HG03354 (cell line): ENCODE measurements around the gene RPTOR.

ENCODE experiments used
- ATAC-seq: cut with Tn5 transposase; IDR thresholded peaks from one replicate; pipeline ENCODE4 v1.9.1; 2021; ENCODE audit warnings: mild to moderate bottlenecking; ENCODE audit not compliant: unreplicated experiment, poor library complexity, severe bottlenecking

The RPTOR gene

GRCh38 chr17:80899402-80900268 lies 355.0 kb downstream of the RPTOR start:
- no peak for ATAC-seq

- ATAC-seq = no peak
Measured at GRCh38 chr17:80901319-80901718, 356.7 kb downstream of the RPTOR start.

DNA sequence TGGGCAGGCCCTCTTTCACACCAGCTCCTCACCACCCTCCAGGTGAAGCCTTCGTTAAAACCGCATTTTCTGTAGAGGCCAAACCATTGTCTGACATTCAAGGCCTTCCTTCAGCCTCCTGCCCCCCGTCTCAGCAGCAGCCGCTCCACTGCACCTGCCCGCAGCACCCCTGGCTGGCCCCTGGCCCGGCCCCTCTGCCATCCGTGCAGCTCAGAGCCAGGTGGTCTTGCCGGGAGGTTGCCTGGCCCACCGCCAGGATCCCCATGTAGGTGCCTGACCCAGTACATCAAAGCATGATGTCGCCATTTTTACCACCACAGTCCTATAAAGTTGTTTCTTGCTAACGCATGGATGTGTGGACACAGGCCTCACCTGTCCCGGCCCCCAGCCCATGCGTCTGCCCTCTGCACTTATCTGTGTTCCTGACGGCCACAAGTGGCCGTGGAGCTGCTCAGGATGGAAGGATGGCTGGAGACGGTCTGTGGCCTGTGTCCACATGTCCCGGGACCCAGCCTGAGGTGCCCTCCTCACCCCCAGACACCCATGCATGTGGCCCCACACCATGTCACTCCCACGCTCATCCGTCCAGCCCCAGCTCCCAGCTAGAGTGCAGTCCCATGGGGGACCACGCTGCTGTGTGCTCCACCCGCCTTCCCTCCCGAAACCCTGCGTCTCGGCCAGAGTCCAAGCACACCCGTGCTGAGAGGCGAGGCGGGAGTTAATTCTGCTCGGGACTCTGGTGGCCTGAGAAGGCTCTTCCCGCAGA lies 357.7 kb downstream of the RPTOR start:
- no peak for ATAC-seq

- no peak for ATAC-seq
Measured at GRCh38 chr17:80902963-80903611, 358.4 kb downstream of the RPTOR start.

DNA sequence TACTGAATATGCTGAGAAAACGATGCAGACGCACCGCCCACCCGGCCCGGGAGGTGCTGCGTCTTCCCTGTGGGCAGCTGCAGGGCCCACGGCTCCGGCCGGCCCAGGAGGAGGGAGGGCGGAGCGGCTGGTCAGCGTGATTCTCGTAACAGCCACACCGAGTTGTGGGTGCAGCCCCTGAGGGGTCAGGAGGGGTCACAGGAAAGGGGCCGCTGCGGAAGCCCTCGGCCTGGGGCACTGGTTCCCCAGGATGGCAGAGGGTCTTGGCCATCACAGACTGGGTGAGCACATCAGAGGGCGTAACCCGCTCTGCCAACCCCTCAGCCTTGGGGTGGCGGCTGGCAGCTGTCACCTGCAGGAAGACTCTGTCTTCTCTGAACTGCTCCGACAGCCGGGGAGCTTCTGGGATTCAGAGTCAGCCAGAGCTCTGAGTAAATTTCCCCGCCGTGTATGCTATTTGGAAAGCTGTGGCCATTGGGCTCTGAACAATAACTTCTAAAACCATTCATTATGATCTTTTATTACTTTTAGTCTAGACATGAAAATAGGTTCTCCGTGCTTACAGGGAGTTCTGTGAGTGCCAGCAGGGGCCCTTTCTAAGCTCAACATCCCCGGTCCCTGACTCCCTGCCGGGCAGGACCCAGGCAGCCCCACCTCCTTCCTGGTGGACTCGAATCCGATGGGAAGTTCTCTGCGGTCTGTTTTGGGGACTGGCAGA lies 359.6 kb downstream of the RPTOR start:
- ATAC-seq = no peak

DNA sequence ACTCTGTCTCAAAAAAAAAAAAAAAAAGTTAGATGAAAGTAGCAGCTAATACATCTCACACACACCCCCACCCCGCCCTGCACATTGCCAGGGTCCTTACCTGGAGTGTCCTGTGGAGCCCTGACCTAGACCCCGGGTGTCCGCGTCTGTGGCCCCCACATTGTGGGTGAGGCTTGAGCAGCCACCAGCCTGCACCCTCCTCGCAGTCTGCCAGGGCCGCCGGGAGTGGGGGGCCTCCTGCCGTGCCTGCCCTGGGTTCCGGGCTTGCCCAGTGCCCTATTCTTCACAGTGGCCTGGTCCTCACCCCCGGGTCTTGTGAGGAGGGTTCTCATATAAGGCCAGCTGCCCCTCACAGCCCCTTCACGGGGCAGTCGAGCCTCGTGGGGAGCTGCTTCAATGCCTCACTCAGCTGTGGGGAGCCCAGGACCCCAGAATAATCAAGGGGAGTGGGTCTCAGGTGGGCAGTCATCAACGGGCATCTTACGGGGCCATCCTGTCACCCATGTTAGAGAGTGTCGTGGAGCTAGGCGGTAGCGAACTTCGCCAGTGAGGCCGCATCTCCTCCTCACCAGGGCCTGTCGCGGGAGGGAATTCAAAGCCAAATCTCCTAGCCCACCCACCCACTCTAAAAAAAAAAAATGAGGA lies 361.1 kb downstream of the RPTOR start:
- no peak for ATAC-seq

- ATAC-seq = no peak
Measured at GRCh38 chr17:80906364-80907259, 362.0 kb downstream of the RPTOR start.

DNA sequence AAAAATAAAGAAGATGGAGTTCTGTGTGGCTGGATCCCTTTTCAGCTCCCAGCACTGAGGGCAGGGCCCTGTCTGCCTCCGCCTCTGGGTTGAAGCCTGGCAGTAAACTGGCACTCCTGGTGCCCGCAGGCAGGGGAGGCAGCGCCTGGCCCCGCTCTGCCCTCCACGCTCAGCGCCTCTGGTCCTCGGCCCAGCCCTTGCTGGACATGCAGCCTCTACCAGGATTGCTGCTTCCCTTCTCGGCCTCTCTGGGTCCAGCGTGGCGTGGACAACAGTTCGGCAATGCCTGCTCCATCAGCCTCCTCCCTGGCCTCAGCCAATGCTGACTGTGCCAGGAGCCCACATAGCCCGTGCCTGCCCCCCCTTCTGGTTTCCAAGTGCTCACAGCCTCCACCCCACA lies 362.6 kb downstream of the RPTOR start:
- no peak for ATAC-seq

DNA sequence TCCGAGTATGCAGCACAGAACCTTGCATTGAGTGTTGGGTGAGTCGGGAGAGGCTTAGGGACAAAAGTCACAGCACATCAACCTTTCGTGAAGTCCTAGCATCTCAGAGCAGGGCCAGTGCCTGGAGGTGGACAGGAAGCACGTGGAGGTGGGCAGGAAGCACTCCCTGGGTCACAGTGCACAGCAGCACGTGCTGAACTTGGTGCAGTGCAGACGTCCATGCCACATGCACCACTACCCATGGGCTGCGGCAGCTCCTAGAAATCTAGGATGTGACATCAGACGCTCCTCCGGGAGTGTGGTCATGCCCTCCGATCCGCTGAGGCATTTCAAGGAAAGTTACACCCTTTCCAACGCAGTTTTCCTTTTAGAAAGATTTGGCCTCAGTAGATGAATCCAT lies 363.6 kb downstream of the RPTOR start:
- ATAC-seq = no peak

- ATAC-seq = no peak
Measured at GRCh38 chr17:80908776-80909175, 364.1 kb downstream of the RPTOR start.

DNA sequence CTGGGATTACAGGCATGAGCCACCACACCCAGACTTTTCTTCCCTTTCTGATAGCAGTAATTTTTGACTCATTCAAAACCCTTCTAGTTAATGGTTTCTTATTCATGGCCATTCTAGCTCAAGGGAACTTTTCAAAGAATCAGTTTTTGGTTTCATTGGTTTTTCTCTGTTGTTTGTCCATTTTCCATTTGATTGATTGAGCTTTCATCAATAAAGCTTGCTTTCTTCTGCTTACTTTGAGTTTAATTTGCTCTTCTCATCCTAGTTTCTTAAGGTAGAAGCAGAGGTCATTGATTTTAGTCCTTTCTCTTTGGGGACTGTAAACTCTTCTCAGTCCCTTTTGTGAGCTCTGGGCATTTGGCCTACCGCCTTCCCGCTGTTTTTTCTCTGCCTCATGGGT lies 365.0 kb downstream of the RPTOR start:
- ATAC-seq = no peak

DNA sequence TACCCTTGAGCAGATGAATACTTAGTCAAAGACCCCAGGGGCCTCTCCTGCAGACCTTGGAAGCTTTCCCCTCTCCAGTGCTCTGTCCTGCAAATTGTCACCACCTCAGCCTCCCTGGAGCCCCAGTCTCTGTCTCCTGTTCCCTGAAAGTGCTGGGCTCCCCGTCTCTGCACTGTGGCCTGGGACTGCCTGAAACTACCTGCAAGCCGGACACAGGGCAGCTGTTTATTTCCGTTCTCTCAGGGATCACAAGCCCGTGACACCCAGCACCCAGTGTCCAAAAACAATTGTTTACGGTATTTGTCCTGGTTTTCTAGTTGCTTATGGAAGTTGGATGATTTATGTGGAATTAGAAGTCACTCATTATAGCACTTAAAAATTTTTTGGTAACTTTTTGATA lies 365.4 kb downstream of the RPTOR start:
- ATAC-seq = no peak

DNA sequence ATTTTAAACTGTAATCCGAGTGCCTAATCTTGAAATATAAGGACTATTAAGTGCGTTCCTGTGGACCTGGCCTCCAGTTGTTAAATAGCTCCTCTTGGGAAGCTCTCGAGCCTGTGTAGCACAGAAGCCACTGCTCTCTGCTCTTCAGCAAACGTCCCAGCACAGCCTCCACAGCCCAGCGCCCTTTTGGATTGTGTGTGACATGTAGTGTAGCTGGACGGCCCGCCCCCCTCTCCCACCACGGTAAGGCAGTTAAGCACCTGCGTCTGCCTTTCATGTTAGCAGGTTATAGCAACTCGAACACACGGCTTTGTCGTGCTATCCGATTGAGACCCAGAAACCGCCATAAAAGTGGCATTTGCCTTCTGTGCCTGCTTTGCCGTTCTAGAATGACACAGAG lies 367.8 kb downstream of the RPTOR start:
- no peak for ATAC-seq

GRCh38 chr17:80913928-80914821 lies 369.5 kb downstream of the RPTOR start:
- no peak for ATAC-seq

DNA sequence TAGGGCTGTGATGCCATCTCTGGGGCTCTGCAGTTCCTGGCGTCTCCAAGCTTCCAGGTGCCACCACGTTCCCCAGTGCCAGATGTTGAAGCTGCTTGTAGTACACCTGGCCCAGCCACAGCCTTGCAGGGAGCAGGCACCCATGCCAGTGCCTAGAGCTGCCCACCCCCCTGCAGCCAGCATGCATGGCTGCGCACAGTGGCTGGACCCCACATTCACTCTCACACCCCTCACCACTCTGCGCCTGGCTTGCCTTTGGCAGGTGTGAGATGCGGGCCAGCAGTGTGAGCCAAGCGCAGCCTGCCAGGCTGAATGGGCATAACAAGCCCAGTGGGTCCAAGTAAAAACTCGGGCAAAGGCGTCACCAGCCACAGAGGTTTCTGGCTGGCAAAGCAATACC lies 371.6 kb downstream of the RPTOR start:
- no peak for ATAC-seq

DNA sequence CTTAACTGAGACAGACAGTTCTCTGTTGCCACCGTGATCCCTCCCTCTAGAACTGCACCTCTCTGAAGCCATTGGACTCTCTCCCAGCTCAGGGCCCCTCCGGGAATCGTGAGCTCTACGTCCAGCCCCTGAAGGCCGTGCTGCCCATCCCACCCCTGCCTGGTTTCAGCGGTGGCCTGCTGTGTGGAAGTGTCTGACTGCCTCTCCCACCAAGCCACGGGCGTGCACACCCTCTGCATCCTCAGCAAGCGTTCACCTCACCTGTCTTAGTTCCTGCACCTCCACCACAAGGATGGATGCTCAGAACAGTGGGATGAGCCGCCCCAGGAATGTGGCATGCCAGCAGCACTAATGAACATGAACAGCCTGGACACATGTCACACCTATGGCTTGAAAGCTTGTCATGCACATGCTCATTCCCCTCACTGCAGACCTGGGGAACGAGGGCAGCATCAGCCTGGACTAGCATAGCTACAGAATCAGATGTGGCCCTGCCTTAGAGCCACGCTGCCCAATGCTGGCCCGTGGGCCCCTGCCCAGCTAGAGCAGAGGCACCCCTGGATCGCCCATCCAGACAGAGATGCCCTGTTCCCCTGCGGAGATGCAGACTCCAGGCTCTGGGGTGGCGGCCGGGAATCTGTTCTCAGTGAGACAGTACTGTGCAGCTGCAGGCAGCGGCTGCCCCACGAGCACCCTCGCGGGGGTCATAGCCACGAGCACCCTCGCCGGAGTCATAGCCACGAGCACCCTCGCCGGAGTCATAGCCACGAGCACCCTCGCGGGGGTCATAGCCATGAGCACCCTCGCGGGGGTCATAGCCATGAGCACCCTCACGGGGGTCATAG lies 373.3 kb downstream of the RPTOR start:
- ATAC-seq = no peak

- ATAC-seq = no peak
Measured at GRCh38 chr17:80918731-80919130, 374.1 kb downstream of the RPTOR start.
